HepG2 (cell line): Measurements from ENCODE around the gene TAF6. TPM values are rescaled to one million over a fixed set of nuclear protein-coding genes. Genes with fewer than 3 reads are reported as not detected.
A peak's percentile ranks its signal among the peaks of the same experiment; 100 is the strongest.

Experiments
- CCDC6 ChIP-seq: sonication (generic); formaldehyde crosslinking; IDR thresholded peaks from 2 replicates; pipeline ENCODE4 v1.8.1; 2022; ENCODE audit warnings: mild to moderate bottlenecking, missing genetic modification reagents, moderate library complexity
- CEBPG ChIP-seq: IDR thresholded peaks from 2 replicates; pipeline ENCODE4 v1.6.1; 2016
- CREM ChIP-seq, 2 experiments: sonication (generic) in 1 of 2; formaldehyde crosslinking in 1 of 2; IDR thresholded peaks; 2 replicates each; pipeline versions ENCODE4 v1.4.0 to v1.6.1; 2016 to 2020; ENCODE audit warnings: antibody characterized with exemption in 1 of 2, mild to moderate bottlenecking in 1 of 2, missing genetic modification reagents in 1 of 2
- EZH2 ChIP-seq: conservative IDR thresholded peaks from 2 replicates; pipeline ENCODE4 v1.6.1; 2012; ENCODE audit warnings: mild to moderate bottlenecking, low read depth, low read length, moderate library complexity
- FOXP1 ChIP-seq, 2 experiments: fragments of 450-650 bp in 1 of 2; IDR thresholded peaks; 2 replicates each; pipeline ENCODE4 v1.6.1; 2017 to 2018; ENCODE audit warnings: antibody characterized with exemption in 1 of 2
- HDAC2 ChIP-seq: sonication (generic); formaldehyde crosslinking; IDR thresholded peaks from 2 replicates; pipeline ENCODE4 v1.4.0; 2020; ENCODE audit warnings: missing genetic modification reagents
- HMG20B ChIP-seq: conservative IDR thresholded peaks from 2 replicates; pipeline ENCODE4 v1.6.1; 2016; ENCODE audit warnings: missing genetic modification reagents, missing compliant biosample characterization
- MEIS1 ChIP-seq: sonication (generic); formaldehyde crosslinking; IDR thresholded peaks from 2 replicates; pipeline ENCODE4 v1.9.0; 2021; ENCODE audit warnings: mild to moderate bottlenecking, missing genetic modification reagents, moderate library complexity, borderline replicate concordance
- NR2C2 ChIP-seq: sonication (generic); formaldehyde crosslinking; IDR thresholded peaks from 2 replicates; pipeline ENCODE4 v1.4.0; 2020; ENCODE audit warnings: missing genetic modification reagents, mild to moderate bottlenecking, moderate library complexity, borderline replicate concordance
- NR2F1 ChIP-seq, 2 experiments: fragments of 450-650 bp in 1 of 2; formaldehyde crosslinking in 1 of 2; IDR thresholded peaks; 2 replicates each; pipeline versions ENCODE4 v1.5.0 to v1.6.1; 2016 to 2020; ENCODE audit warnings: mild to moderate bottlenecking in 1 of 2, missing compliant biosample characterization in 1 of 2, missing genetic modification reagents in 1 of 2, moderate library complexity in 1 of 2
- PHB2 ChIP-seq: fragments of 450-650 bp; IDR thresholded peaks from 2 replicates; pipeline ENCODE4 v1.6.1; 2018; ENCODE audit not compliant: partially characterized antibody
- RBM22 ChIP-seq: fragments of 200-400 bp; formaldehyde crosslinking; optimal IDR thresholded peaks from 2 replicates; pipeline ENCODE3; 2017; ENCODE audit warnings: mild to moderate bottlenecking, low read length, moderate library complexity
- SALL1 ChIP-seq: sonication (generic); formaldehyde crosslinking; IDR thresholded peaks from 2 replicates; pipeline ENCODE4 v1.8.0; 2022; ENCODE audit warnings: mild to moderate bottlenecking, missing genetic modification reagents
- SOX6 ChIP-seq, 2 experiments: fragments of 450-650 bp in 1 of 2; sonication (generic) in 1 of 2; formaldehyde crosslinking in 1 of 2; IDR thresholded peaks; 2 replicates each; pipeline versions ENCODE4 v1.4.0 to v1.6.1; 2017 to 2020; ENCODE audit warnings: antibody characterized with exemption in 1 of 2, mild to moderate bottlenecking in 1 of 2, missing genetic modification reagents in 1 of 2
- ZFX ChIP-seq: sonication (generic); formaldehyde crosslinking; IDR thresholded peaks from 2 replicates; pipeline ENCODE4 v1.4.0; 2020; ENCODE audit warnings: mild to moderate bottlenecking, low read depth, missing genetic modification reagents, moderate library complexity
- ZNF34 ChIP-seq: sonication (generic); formaldehyde crosslinking; IDR thresholded peaks from 2 replicates; pipeline ENCODE4 v1.4.0; 2020; ENCODE audit warnings: mild to moderate bottlenecking, missing genetic modification reagents, borderline replicate concordance
- polyA plus RNA-seq, 8 experiments: library from polyadenylated mRNA; depleted of rRNA in 3 of 8; stranded (reverse) in 7 of 8; unstranded in 1 of 8; fragments of >200 nt; fragmentation: Illumina TruSeq in 4 of 8; extraction: Trizol in 4 of 8; gene quantifications; 2 replicates each; pipeline versions ENCODE4 v1.2.1 to v1.2.3, GENCODE V29; 2011 to 2016; ENCODE audit warnings: low read depth in 4 of 8, missing spikeins in 1 of 8, mixed read lengths in 1 of 8; ENCODE audit not compliant: insufficient read depth in 1 of 8
- total RNA-seq, 5 experiments: library from RNA; depleted of rRNA; stranded (reverse); fragments of >200 nt; fragmentation: Illumina TruSeq; extraction: Trizol; gene quantifications; 2 replicates each; pipeline ENCODE4 v1.2.3, GENCODE V29; 2016; ENCODE audit warnings: low read depth in 1 of 5
- TF ChIP-seq, protein P1 (sequence below): IDR thresholded peaks from 2 replicates; pipeline ENCODE4 v1.6.1; 2018; ENCODE audit warnings: missing genetic modification reagents, mild to moderate bottlenecking, missing compliant biosample characterization
- TF ChIP-seq, protein P2 (sequence below): sonication (generic); formaldehyde crosslinking; conservative IDR thresholded peaks from 2 replicates; pipeline ENCODE4 v1.4.0; 2020; ENCODE audit warnings: mild to moderate bottlenecking, missing genetic modification reagents, moderate library complexity
- TF ChIP-seq, protein P3 (sequence below): sonication (generic); formaldehyde crosslinking; IDR thresholded peaks from 2 replicates; pipeline ENCODE4 v1.4.0; 2020; ENCODE audit warnings: missing genetic modification reagents, borderline replicate concordance
- TF ChIP-seq, protein P4 (sequence below): sonication (generic); formaldehyde crosslinking; IDR thresholded peaks from 2 replicates; pipeline ENCODE4 v1.4.0; 2020; ENCODE audit warnings: missing genetic modification reagents

The TAF6 gene
- total and polyA plus RNA-seq, 2 of the 13 experiments (the other 11 are each of a cell fraction or from before 2014, with no cell fraction given): 12.9 to 18.8 TPM

DNA sequence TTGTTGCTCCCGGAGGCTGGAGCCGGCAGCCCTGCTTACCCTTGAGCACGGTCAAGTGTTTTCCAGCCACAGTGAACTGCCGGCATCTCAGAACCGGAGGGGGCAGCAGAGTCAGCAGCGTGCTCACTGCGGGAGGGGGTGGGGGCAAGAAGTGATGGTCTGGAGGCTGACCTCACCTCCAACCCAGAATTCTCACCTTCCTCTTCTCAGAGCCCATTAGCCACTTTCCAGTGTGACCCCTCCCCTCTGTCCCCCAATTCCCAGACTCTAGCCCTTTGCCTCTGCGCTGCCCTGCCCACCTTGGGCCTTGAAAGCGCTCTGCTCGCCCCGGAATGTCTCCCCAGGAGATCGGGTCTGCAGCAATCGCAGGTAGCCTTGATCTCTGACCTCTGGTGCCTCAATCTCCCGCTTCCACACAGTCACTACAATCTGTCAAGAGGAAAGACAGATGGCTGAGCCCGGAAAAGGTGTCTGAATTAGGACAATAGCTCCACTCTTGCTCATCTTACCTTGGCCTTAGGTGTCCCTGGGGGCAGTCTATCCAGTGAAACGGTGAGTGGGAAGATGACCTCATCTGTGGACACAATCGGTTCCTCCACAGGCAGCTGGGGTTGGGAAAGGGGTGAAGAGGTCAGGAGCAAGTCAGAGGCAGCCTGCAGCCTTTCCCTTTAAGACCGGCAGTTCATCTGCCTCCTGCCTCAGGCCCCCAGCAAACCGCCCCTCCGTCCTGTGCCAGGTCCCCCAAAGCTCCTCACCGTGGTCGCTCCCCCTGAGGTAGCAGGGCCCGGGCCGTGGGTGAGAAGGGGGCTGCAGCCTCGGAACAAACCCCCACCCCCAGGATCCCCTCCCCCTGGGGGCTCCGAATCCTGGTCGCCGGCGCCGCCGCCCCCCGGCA lies 38.4 kb upstream of the TAF6 start (continued):
- TF ChIP-seq, protein P1, sequence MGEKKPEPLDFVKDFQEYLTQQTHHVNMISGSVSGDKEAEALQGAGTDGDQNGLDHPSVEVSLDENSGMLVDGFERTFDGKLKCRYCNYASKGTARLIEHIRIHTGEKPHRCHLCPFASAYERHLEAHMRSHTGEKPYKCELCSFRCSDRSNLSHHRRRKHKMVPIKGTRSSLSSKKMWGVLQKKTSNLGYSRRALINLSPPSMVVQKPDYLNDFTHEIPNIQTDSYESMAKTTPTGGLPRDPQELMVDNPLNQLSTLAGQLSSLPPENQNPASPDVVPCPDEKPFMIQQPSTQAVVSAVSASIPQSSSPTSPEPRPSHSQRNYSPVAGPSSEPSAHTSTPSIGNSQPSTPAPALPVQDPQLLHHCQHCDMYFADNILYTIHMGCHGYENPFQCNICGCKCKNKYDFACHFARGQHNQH (CRISPR knock-in tag): no peak
- peak; percentile 70; the same call in 1 of the 2 replicates for TF ChIP-seq NR2C2
- TF ChIP-seq RBM22: peak; percentile 56
- TF ChIP-seq, protein P2, sequence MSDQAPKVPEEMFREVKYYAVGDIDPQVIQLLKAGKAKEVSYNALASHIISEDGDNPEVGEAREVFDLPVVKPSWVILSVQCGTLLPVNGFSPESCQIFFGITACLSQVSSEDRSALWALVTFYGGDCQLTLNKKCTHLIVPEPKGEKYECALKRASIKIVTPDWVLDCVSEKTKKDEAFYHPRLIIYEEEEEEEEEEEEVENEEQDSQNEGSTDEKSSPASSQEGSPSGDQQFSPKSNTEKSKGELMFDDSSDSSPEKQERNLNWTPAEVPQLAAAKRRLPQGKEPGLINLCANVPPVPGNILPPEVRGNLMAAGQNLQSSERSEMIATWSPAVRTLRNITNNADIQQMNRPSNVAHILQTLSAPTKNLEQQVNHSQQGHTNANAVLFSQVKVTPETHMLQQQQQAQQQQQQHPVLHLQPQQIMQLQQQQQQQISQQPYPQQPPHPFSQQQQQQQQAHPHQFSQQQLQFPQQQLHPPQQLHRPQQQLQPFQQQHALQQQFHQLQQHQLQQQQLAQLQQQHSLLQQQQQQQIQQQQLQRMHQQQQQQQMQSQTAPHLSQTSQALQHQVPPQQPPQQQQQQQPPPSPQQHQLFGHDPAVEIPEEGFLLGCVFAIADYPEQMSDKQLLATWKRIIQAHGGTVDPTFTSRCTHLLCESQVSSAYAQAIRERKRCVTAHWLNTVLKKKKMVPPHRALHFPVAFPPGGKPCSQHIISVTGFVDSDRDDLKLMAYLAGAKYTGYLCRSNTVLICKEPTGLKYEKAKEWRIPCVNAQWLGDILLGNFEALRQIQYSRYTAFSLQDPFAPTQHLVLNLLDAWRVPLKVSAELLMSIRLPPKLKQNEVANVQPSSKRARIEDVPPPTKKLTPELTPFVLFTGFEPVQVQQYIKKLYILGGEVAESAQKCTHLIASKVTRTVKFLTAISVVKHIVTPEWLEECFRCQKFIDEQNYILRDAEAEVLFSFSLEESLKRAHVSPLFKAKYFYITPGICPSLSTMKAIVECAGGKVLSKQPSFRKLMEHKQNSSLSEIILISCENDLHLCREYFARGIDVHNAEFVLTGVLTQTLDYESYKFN (CRISPR knock-in tag): no peak
- TF ChIP-seq, protein P3, sequence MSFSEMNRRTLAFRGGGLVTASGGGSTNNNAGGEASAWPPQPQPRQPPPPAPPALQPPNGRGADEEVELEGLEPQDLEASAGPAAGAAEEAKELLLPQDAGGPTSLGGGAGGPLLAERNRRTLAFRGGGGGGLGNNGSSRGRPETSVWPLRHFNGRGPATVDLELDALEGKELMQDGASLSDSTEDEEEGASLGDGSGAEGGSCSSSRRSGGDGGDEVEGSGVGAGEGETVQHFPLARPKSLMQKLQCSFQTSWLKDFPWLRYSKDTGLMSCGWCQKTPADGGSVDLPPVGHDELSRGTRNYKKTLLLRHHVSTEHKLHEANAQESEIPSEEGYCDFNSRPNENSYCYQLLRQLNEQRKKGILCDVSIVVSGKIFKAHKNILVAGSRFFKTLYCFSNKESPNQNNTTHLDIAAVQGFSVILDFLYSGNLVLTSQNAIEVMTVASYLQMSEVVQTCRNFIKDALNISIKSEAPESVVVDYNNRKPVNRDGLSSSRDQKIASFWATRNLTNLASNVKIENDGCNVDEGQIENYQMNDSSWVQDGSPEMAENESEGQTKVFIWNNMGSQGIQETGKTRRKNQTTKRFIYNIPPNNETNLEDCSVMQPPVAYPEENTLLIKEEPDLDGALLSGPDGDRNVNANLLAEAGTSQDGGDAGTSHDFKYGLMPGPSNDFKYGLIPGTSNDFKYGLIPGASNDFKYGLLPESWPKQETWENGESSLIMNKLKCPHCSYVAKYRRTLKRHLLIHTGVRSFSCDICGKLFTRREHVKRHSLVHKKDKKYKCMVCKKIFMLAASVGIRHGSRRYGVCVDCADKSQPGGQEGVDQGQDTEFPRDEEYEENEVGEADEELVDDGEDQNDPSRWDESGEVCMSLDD (CRISPR knock-in tag): no peak
- peak; percentile 27; the same call in 1 of the 2 replicates for TF ChIP-seq CREM (IDR thresholded peaks at IDR 0.05)
- no peak for TF ChIP-seq CREM (CRISPR knock-in tag; IDR thresholded peaks at IDR 0.05)
- TF ChIP-seq CCDC6 (CRISPR knock-in tag): 0 out of 2 replicates have a peak, but pooled peaks have one; percentile 32
- no peak for TF ChIP-seq EZH2
- no peak for TF ChIP-seq PHB2
- TF ChIP-seq HMG20B (CRISPR knock-in tag): 0 out of 2 replicates have a peak, but pooled peaks have one; percentile 40
- TF ChIP-seq MEIS1 (CRISPR knock-in tag): peak; percentile 38; the same call in 1 of the 2 replicates
- no peak for TF ChIP-seq SOX6 (IDR thresholded peaks at IDR 0.05)
- TF ChIP-seq SOX6 (CRISPR knock-in tag; IDR thresholded peaks at IDR 0.05): 0 out of 2 replicates have a peak, but pooled peaks have one; percentile 20
- peak; percentile 86 to 96 for TF ChIP-seq NR2F1 (CRISPR knock-in tag; IDR thresholded peaks at IDR 0.05)
- TF ChIP-seq, protein P4, sequence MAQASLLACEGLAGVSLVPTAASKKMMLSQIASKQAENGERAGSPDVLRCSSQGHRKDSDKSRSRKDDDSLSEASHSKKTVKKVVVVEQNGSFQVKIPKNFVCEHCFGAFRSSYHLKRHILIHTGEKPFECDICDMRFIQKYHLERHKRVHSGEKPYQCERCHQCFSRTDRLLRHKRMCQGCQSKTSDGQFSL (CRISPR knock-in tag): 0 out of 2 replicates have a peak, but pooled peaks have one; percentile 34
- peak; percentile 38; the same call in 1 of the 2 replicates for TF ChIP-seq SALL1 (CRISPR knock-in tag)
- TF ChIP-seq HDAC2 (CRISPR knock-in tag): peak; percentile 43; the same call in 1 of the 2 replicates
- TF ChIP-seq ZNF34 (CRISPR knock-in tag): no peak
- peak; percentile 23; the same call in 1 of the 2 replicates for TF ChIP-seq ZFX
- TF ChIP-seq FOXP1 (IDR thresholded peaks at IDR 0.05): no peak
- peak; percentile 37; the same call in 1 of the 2 replicates for TF ChIP-seq FOXP1 (CRISPR knock-in tag; IDR thresholded peaks at IDR 0.05)
- TF ChIP-seq CEBPG (CRISPR knock-in tag): peak; percentile 63
